Measurements from ENCODE around the gene FNDC10.

- TF ChIP-seq, protein P1, sequence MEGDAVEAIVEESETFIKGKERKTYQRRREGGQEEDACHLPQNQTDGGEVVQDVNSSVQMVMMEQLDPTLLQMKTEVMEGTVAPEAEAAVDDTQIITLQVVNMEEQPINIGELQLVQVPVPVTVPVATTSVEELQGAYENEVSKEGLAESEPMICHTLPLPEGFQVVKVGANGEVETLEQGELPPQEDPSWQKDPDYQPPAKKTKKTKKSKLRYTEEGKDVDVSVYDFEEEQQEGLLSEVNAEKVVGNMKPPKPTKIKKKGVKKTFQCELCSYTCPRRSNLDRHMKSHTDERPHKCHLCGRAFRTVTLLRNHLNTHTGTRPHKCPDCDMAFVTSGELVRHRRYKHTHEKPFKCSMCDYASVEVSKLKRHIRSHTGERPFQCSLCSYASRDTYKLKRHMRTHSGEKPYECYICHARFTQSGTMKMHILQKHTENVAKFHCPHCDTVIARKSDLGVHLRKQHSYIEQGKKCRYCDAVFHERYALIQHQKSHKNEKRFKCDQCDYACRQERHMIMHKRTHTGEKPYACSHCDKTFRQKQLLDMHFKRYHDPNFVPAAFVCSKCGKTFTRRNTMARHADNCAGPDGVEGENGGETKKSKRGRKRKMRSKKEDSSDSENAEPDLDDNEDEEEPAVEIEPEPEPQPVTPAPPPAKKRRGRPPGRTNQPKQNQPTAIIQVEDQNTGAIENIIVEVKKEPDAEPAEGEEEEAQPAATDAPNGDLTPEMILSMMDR (IDR thresholded peaks at IDR 0.05): no peak
- no peak for TF ChIP-seq POLR2A (IDR thresholded peaks at IDR 0.05)
These were observed 32.6 kb downstream of the FNDC10 start for GRCh38 chr1:1567152-1567875.
